Trophoblast cell (in vitro differentiated cells and primary cell): ENCODE results near the gene PPP1R15B.

ENCODE experiments used
- DNase-seq, 2 donors: peaks; one replicate each; pipeline ENCODE4 v3.0.0-alpha.2; 2016
- H2AFZ ChIP-seq: 2 replicates; pipeline ENCODE4 v1.6.1; 2013; ENCODE audit warnings: low read length, moderate library complexity, mild to moderate bottlenecking; ENCODE audit not compliant: insufficient read depth, poor library complexity
- H2AK5ac ChIP-seq: 2 replicates; pipeline ENCODE4 v1.6.1; 2013; ENCODE audit warnings: mild to moderate bottlenecking, low read length
- H2BK120ac ChIP-seq: 2 replicates; pipeline ENCODE4 v1.6.1; 2013; ENCODE audit warnings: low read length, mild to moderate bottlenecking, moderate library complexity; ENCODE audit not compliant: insufficient read depth, poor library complexity
- H2BK12ac ChIP-seq: 2 replicates; pipeline ENCODE4 v1.6.1; 2013; ENCODE audit warnings: mild to moderate bottlenecking, low read length, moderate library complexity
- H2BK5ac ChIP-seq: 2 replicates; pipeline ENCODE4 v1.6.1; 2013; ENCODE audit warnings: low read length, low read depth, moderate library complexity, mild to moderate bottlenecking; ENCODE audit not compliant: poor library complexity
- H3K14ac ChIP-seq: 2 replicates; pipeline ENCODE4 v1.6.1; 2013; ENCODE audit warnings: mild to moderate bottlenecking, low read length
- H3K18ac ChIP-seq: 2 replicates; pipeline ENCODE4 v1.6.1; 2013; ENCODE audit warnings: mild to moderate bottlenecking, low read length
- H3K23ac ChIP-seq: 2 replicates; pipeline ENCODE4 v1.6.1; 2013; ENCODE audit warnings: low read length
- H3K27ac ChIP-seq: 2 replicates; pipeline ENCODE4 v1.5.1; 2013; ENCODE audit warnings: low read depth, mild to moderate bottlenecking, inconsistent platforms, low read length, moderate library complexity
- H3K27me3 ChIP-seq: 2 replicates; pipeline ENCODE4 v1.6.1; 2013; ENCODE audit warnings: inconsistent platforms, mild to moderate bottlenecking, low read length, moderate library complexity; ENCODE audit not compliant: insufficient read depth
- H3K36me3 ChIP-seq, 2 experiments: 1 replicate in 1 of 2; 2 replicates in 1 of 2; pipeline ENCODE4 v1.6.1; 2013; ENCODE audit warnings: low read length in 2 of 2, mild to moderate bottlenecking in 2 of 2, moderate library complexity in 1 of 2; ENCODE audit not compliant: insufficient read depth in 2 of 2, control insufficient read depth in 1 of 2
- H3K4ac ChIP-seq: 2 replicates; pipeline ENCODE4 v1.6.1; 2013; ENCODE audit warnings: low read depth, mild to moderate bottlenecking, low read length, moderate library complexity
- H3K4me1 ChIP-seq, 2 experiments: 1 replicate in 1 of 2; 2 replicates in 1 of 2; pipeline ENCODE4 v1.6.1; 2013; ENCODE audit warnings: low read length in 2 of 2, mild to moderate bottlenecking in 2 of 2, moderate library complexity in 1 of 2; ENCODE audit not compliant: insufficient read depth in 2 of 2, control insufficient read depth in 1 of 2
- H3K4me2 ChIP-seq: 2 replicates; pipeline ENCODE4 v1.6.1; 2013; ENCODE audit warnings: inconsistent platforms, mild to moderate bottlenecking, low read length, moderate library complexity
- H3K4me3 ChIP-seq: 2 replicates; pipeline ENCODE4 v1.5.1; 2013; ENCODE audit warnings: mild to moderate bottlenecking, low read depth, low read length, inconsistent platforms
- H3K79me1 ChIP-seq: one replicate; pipeline ENCODE4 v1.6.1; 2013; ENCODE audit warnings: low read length
- H3K79me2 ChIP-seq: 2 replicates; pipeline ENCODE4 v1.6.1; 2013; ENCODE audit warnings: low read length, mild to moderate bottlenecking; ENCODE audit not compliant: control insufficient read depth, insufficient read depth, poor library complexity
- H3K9ac ChIP-seq: 2 replicates; pipeline ENCODE4 v1.6.1; 2013; ENCODE audit warnings: mild to moderate bottlenecking, low read length
- H3K9me3 ChIP-seq: 2 replicates; pipeline ENCODE4 v1.6.1; 2013; ENCODE audit warnings: low read depth, mild to moderate bottlenecking, control low read depth, inconsistent platforms, low read length; ENCODE audit not compliant: insufficient read depth
- H4K12ac ChIP-seq: 2 replicates; pipeline ENCODE4 v1.6.1; 2013; ENCODE audit warnings: low read depth, mild to moderate bottlenecking, low read length, moderate library complexity
- H4K8ac ChIP-seq: 2 replicates; pipeline ENCODE4 v1.6.1; 2013; ENCODE audit warnings: low read depth, mild to moderate bottlenecking, low read length, moderate library complexity
- H4K91ac ChIP-seq: one replicate; pipeline ENCODE4 v1.6.1; 2013; ENCODE audit warnings: low read depth, mild to moderate bottlenecking, low read length, moderate library complexity
- WGBS: extraction: QIAGEN DNeasy Blood & Tissue Kit; methylation state at CpG from one replicate; pipeline ENCODE4 v1.1.7; 2013; ENCODE audit warnings: missing lambda C conversion rate; ENCODE audit not compliant: insufficient read length, insufficient coverage; ENCODE audit errors: extremely low coverage; 5-methylcytosine and 5-hydroxymethylcytosine counted together

Gene PPP1R15B

GRCh38 chr1:204446413-204447111 lies 34.9 kb upstream of the PPP1R15B start:
- H2BK5ac ChIP-seq: no peak overlapping the region
- H3K4ac ChIP-seq: peak overlapping the region; percentile 13
- no peak overlapping the region for H3K23ac ChIP-seq
- no peak overlapping the region for H2BK120ac ChIP-seq
- H3K4me3 ChIP-seq: no peak overlapping the region
- H3K36me3 ChIP-seq: peaks cover 15 to 26% of the 10 kb centered on the region in 2 experiments
- H3K9me3 ChIP-seq: no peaks in the 10 kb centered on the region
- H3K9ac ChIP-seq: no peak overlapping the region
- no peak overlapping the region for H4K12ac ChIP-seq
- no peak overlapping the region for H4K8ac ChIP-seq
- H3K4me2 ChIP-seq: no peak overlapping the region
- H3K14ac ChIP-seq: peak overlapping the region; percentile 8
- no peak overlapping the region for H2AK5ac ChIP-seq
- no CpG with 5 or more reads among the region's 11 CpGs for WGBS
- H3K4me1 ChIP-seq: peaks cover 15 to 23% of the 10 kb centered on the region in 2 experiments
- peaks cover 10% of the 10 kb centered on the region for H3K79me1 ChIP-seq
- H3K27me3 ChIP-seq: no peaks in the 10 kb centered on the region
- no peak overlapping the region for H3K18ac ChIP-seq
- no peak overlapping the region for H2BK12ac ChIP-seq
- no peak overlapping the region for H4K91ac ChIP-seq
- DNase-seq: peak; percentile 39 to 72
- H3K27ac ChIP-seq: no peak overlapping the region
- no peak overlapping the region for H2AFZ ChIP-seq
- H3K79me2 ChIP-seq: no peaks in the 10 kb centered on the region

GRCh38 chr1:204445860-204446412 lies 34.3 kb upstream of the PPP1R15B start:
- Histone ChIP-seq H4K8ac (no peak overlapping the region), H3K9me3 (no peaks in the 10 kb centered on the region), H3K4me2 (no peak overlapping the region), H2BK120ac (no peak overlapping the region), H3K27me3 (no peaks in the 10 kb centered on the region), H3K27ac (no peak overlapping the region), H3K4ac (no peak overlapping the region), H3K4me3 (no peak overlapping the region), H3K4me1 (peaks cover 15 to 23% of the 10 kb centered on the region in 2 experiments), H3K36me3 (peaks cover 15 to 32% of the 10 kb centered on the region in 2 experiments), H2BK5ac (no peak overlapping the region), H4K91ac (no peak overlapping the region), H3K9ac (no peak overlapping the region), H2AFZ (no peak overlapping the region), H4K12ac (no peak overlapping the region), H3K79me2 (no peaks in the 10 kb centered on the region), H2AK5ac (no peak overlapping the region), H3K18ac (no peak overlapping the region), H3K79me1 (peaks cover 10% of the 10 kb centered on the region), H3K14ac (no peak overlapping the region), H2BK12ac (no peak overlapping the region), H3K23ac (no peak overlapping the region)
- WGBS: no CpG with 5 or more reads among the region's 11 CpGs
- DNase-seq: peak; percentile 97 to 98

GRCh38 chr1:204443871-204444581 lies 32.4 kb upstream of the PPP1R15B start:
- peak; percentile 79 to 82 for DNase-seq
- H3K4me2 ChIP-seq: no peak overlapping the region
- peaks cover 15 to 23% of the 10 kb centered on the region in 2 experiments for H3K4me1 ChIP-seq
- H3K14ac ChIP-seq: no peak overlapping the region
- no CpG with 5 or more reads among the region's 11 CpGs for WGBS
- H3K9me3 ChIP-seq: no peaks in the 10 kb centered on the region
- no peak overlapping the region for H3K27ac ChIP-seq
- peak overlapping the region; percentile 18 for H2BK120ac ChIP-seq
- H2AK5ac ChIP-seq: no peak overlapping the region
- H3K23ac ChIP-seq: no peak overlapping the region
- H3K36me3 ChIP-seq: peaks cover 17 to 34% of the 10 kb centered on the region in 2 experiments
- H3K27me3 ChIP-seq: no peaks in the 10 kb centered on the region
- H3K18ac ChIP-seq: no peak overlapping the region
- H3K79me2 ChIP-seq: no peaks in the 10 kb centered on the region
- no peak overlapping the region for H4K8ac ChIP-seq
- no peak overlapping the region for H2AFZ ChIP-seq
- no peak overlapping the region for H3K4me3 ChIP-seq
- no peak overlapping the region for H4K12ac ChIP-seq
- no peak overlapping the region for H2BK12ac ChIP-seq
- H2BK5ac ChIP-seq: no peak overlapping the region
- no peak overlapping the region for H3K4ac ChIP-seq
- H4K91ac ChIP-seq: no peak overlapping the region
- peaks cover 10% of the 10 kb centered on the region for H3K79me1 ChIP-seq
- H3K9ac ChIP-seq: no peak overlapping the region

GRCh38 chr1:204443260-204443619 lies 31.6 kb upstream of the PPP1R15B start:
- peak overlapping the region; percentile 18 for H2BK120ac ChIP-seq
- H4K12ac ChIP-seq: no peak overlapping the region

More at GRCh38 chr1:204443260-204443619, 31.6 kb upstream of the PPP1R15B start:
- H3K9me3 ChIP-seq: no peaks in the 10 kb centered on the region
- H2BK12ac ChIP-seq: peak overlapping the region; percentile 61
- H3K4ac ChIP-seq: no peak overlapping the region
- H2AK5ac ChIP-seq: peak overlapping the region; percentile 53
- H3K4me3 ChIP-seq: no peak overlapping the region
- no peak overlapping the region for H4K91ac ChIP-seq
- H3K14ac ChIP-seq: peak overlapping the region; percentile 56
- DNase-seq: peak; percentile 96 to 98
- H3K9ac ChIP-seq: no peak overlapping the region
- H3K18ac ChIP-seq: no peak overlapping the region
- peak overlapping the region; percentile 16 for H3K27ac ChIP-seq
- H3K79me2 ChIP-seq: no peaks in the 10 kb centered on the region
- H3K4me2 ChIP-seq: no peak overlapping the region
- H3K23ac ChIP-seq: no peak overlapping the region
- peaks cover 12% of the 10 kb centered on the region for H3K79me1 ChIP-seq
- H3K36me3 ChIP-seq: peaks cover 17 to 30% of the 10 kb centered on the region in 2 experiments
- no CpG with 5 or more reads among the region's 8 CpGs for WGBS
- no peak overlapping the region for H2BK5ac ChIP-seq
- H3K4me1 ChIP-seq: peaks cover 18 to 29% of the 10 kb centered on the region in 2 experiments
- H3K27me3 ChIP-seq: no peaks in the 10 kb centered on the region
- no peak overlapping the region for H2AFZ ChIP-seq
- peak overlapping the region; percentile 45 for H4K8ac ChIP-seq
